ENCODE data around the gene SLC7A10.
"Not testable (repeated sequence)": the region's sequence is repeated elsewhere in the genome, so short reads cannot be mapped to it uniquely, and the experiment has no call there.

The SLC7A10 gene

DNA sequence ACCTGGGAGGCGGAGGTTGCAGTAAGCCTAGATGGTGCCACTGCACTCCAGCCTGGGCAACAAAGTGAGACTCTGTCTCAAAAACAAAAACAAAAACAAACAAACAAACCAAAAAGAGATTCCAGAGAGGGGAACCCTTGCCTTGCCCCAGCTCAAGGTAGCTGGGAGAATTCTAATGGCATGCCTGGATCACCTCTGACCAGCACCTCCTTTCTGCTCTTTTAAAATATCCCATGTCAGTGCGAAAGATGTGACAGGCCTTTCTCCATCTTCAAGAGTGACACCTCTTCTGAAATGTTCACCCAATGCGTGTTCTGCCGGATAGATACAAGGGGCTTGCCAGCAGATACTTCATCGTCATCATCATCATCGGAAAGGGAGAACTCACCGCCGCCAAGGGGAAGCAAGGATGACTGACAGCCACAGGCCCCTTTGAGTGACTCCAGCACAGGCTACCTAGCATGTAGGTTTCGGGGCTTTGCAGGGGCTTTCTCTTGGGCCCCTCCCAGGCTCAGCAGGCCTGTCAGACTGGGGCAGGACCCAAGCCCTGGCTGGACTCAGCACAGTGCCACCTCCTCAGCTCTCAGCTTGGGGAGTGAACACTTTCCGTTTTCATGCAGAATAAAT, 50.4 kb downstream of the SLC7A10 start:
- no peak for DNase-seq (ENCODE audit: low spot score)

- DNase-seq (ENCODE audit: low spot score), result no peak
Observed at GRCh38 chr19:33174186-33174585, 51.5 kb downstream of the SLC7A10 start.

- no peak for DNase-seq (ENCODE audit: low spot score)
Observed at GRCh38 chr19:33171916-33172359, 53.7 kb downstream of the SLC7A10 start.

GRCh38 chr19:33171222-33171795, 54.3 kb downstream of the SLC7A10 start:
- no peak for DNase-seq (ENCODE audit: low spot score)

GRCh38 chr19:33168528-33168927, 57.1 kb downstream of the SLC7A10 start:
- DNase-seq (ENCODE audit: low spot score), result no peak

DNA sequence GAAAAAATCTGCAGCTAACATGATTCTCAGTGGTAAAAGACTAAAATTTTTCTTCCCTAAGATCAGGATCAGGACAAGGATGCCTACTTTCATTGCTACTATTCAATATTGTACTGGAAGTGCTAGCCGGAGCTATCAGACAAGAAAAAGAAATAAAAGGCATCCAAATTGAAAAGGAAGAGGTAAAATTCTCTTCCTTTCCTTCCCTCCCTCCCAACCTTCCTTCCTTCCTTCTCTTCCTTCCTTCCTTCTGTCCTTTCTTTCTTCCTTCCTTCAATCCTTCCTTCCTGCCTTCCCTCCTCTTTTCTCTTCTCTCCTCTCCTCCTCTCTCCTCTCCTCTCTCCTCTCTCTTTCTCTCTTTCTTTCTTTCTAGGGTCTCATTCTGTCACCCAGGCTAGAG, 58.2 kb downstream of the SLC7A10 start:
- no peak for DNase-seq (ENCODE audit: low spot score)

GRCh38 chr19:33166037-33166436, 59.6 kb downstream of the SLC7A10 start:
- DNase-seq (ENCODE audit: low spot score), result not testable (repeated sequence)

GRCh38 chr19:33163481-33163880, 62.2 kb downstream of the SLC7A10 start:
- DNase-seq (ENCODE audit: low spot score), result no peak

- DNase-seq (ENCODE audit: low spot score), result no peak
Observed at GRCh38 chr19:33161201-33161600, 64.4 kb downstream of the SLC7A10 start.

GRCh38 chr19:33159893-33160292, 65.8 kb downstream of the SLC7A10 start:
- DNase-seq (ENCODE audit: low spot score), result no peak

DNA sequence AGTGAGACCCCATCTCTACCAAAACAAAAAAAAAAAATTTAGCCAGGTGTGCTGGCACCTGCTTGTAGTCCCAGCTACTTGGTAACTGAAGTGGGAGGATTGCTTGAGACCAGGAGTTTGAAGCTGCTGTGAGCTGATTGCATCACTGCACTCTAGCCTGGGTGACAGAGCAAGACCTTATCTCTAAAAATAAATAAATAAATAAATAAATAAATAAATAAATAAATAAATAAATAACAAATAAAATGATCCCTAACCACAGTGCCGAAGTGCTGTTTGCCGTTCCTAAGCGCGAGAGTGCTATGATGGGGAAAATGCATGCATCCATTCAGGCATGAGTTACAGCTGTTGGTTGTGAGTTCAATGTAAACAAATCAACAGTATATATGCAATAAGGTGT, 66.5 kb downstream of the SLC7A10 start:
- no peak for DNase-seq (ENCODE audit: low spot score)
